Measurements from ENCODE around the gene NBAS. TPM values are rescaled to one million over a fixed set of nuclear protein-coding genes. Genes with fewer than 3 reads are reported as not detected.

Gene NBAS
- total and polyA plus RNA-seq, 9 of the 15 experiments (the other 6 are each of a cell fraction or from before 2014, with no cell fraction given): 15.3 to 94.4 (median 69.9) TPM

DNA sequence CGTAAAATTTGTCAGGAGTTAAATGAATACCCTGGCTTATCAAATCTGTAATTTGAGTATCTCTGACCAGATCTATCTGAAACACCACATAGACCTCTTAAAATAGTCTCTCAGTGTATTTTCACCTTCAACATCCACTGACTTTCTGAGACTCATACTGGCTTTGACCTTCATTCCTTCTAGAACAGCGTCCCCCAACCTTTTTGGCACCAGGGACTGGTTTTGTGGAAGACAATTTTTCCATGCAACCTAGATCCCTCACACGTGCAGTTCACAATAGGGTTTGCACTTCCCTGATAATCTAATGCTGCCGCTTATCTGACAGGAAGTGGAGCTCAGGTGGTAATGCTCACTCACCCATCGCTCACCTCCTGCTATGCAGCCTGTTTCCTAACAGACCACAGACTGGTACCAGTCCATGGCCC, 3.2 kb downstream of the NBAS start:
- Histone ChIP-seq H3K9me3 (replicated peaks; ENCODE audit: control insufficient read depth, insufficient read depth, low read depth, low read length) (no peaks in the 10 kb centered on the region), H3K4me2 (ENCODE audit: insufficient read depth, low read length) (peak overlapping the region; percentile 94), H3K27me3 (ENCODE audit: control insufficient read depth in 2 of 2, insufficient read depth in 2 of 2, low read length in 2 of 2) (no peaks in the 10 kb centered on the region), H3K9me1 (ENCODE audit: control insufficient read depth, insufficient read depth, low read length) (no peaks in the 10 kb centered on the region), H3K79me2 (ENCODE audit: control insufficient read depth, insufficient read depth, low read length) (peaks cover 92% of the 10 kb centered on the region), H3K9ac (ENCODE audit: insufficient read depth in 1 of 2, low read depth in 2 of 2, low read length in 2 of 2) (peak overlapping the region in 1 of 2 experiments; percentile 76; a peak in 2 of 4 replicates), H3K27ac (ENCODE audit: extremely low read depth, low read depth, low read length) (peak overlapping the region; percentile 95), H3K4me1 (replicated peaks in 1 of 2; ENCODE audit: control insufficient read depth in 2 of 2, insufficient read depth in 2 of 2, low read length in 2 of 2) (peaks cover 23 to 45% of the 10 kb centered on the region in 2 experiments), H2AFZ (ENCODE audit: low read depth, low read length) (no peak overlapping the region; the same call in 1 of the 2 replicates), H4K20me1 (replicated peaks; ENCODE audit: control insufficient read depth, insufficient read depth, low read length) (no peaks in the 10 kb centered on the region), H3K4me3 (no peak overlapping the region), H3K36me3 (ENCODE audit: control insufficient read depth, insufficient read depth, low read length) (peaks cover 38% of the 10 kb centered on the region; the same call in 2 of the 3 replicates)
- BruUV-seq (replicated peaks): no TSS peak
- POLR2A ChIA-PET: interaction anchor here (0.6 to 1.6 kb wide), 6 partner anchors 11 to 45 kb away, joined by 3 to 5 read pairs (median 4); no protein-coding TSS in a partner anchor
- peak in 1 of 4 experiments; percentile 86 for DNase-seq (ENCODE audit: extremely low read depth in 1 of 4, low spot score in 3 of 4)
- intact Hi-C loops (cut with micrococcal nuclease): no loop called here
- in situ Hi-C loops (cut with MboI): no loop called here
- FAIRE-seq: peak; percentile 70
- 1% methylated on average over 5 of the region's 5 CpGs for WGBS (ENCODE audit: insufficient coverage, low coverage, missing lambda C conversion rate)
- ATAC-seq: peak; percentile 3
- CTCF ChIA-PET (ENCODE audit: low intra/inter-chr PET ratio): no interaction called here
- TF ChIP-seq ZNF644 (tag; IDR thresholded peaks at IDR 0.05; ENCODE audit: low read depth): peak; percentile 81
- TF ChIP-seq, protein P1, sequence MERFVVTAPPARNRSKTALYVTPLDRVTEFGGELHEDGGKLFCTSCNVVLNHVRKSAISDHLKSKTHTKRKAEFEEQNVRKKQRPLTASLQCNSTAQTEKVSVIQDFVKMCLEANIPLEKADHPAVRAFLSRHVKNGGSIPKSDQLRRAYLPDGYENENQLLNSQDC (CRISPR knock-in tag; IDR thresholded peaks at IDR 0.05): no peak
- TF ChIP-seq, protein P2, sequence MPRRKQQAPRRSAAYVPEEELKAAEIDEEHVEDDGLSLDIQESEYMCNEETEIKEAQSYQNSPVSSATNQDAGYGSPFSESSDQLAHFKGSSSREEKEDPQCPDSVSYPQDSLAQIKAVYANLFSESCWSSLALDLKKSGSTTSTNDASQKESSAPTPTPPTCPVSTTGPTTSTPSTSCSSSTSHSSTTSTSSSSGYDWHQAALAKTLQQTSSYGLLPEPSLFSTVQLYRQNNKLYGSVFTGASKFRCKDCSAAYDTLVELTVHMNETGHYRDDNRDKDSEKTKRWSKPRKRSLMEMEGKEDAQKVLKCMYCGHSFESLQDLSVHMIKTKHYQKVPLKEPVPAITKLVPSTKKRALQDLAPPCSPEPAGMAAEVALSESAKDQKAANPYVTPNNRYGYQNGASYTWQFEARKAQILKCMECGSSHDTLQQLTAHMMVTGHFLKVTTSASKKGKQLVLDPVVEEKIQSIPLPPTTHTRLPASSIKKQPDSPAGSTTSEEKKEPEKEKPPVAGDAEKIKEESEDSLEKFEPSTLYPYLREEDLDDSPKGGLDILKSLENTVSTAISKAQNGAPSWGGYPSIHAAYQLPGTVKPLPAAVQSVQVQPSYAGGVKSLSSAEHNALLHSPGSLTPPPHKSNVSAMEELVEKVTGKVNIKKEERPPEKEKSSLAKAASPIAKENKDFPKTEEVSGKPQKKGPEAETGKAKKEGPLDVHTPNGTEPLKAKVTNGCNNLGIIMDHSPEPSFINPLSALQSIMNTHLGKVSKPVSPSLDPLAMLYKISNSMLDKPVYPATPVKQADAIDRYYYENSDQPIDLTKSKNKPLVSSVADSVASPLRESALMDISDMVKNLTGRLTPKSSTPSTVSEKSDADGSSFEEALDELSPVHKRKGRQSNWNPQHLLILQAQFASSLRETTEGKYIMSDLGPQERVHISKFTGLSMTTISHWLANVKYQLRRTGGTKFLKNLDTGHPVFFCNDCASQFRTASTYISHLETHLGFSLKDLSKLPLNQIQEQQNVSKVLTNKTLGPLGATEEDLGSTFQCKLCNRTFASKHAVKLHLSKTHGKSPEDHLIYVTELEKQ (CRISPR knock-in tag; IDR thresholded peaks at IDR 0.05): no peak
- no peak; the same call in 1 of the 2 replicates for TF ChIP-seq ZNF589 (CRISPR knock-in tag; IDR thresholded peaks at IDR 0.05; ENCODE audit: low read depth)
- TF ChIP-seq ZNF217 (CRISPR knock-in tag; IDR thresholded peaks at IDR 0.05): no peak
- TF ChIP-seq NFE2 (IDR thresholded peaks at IDR 0.05; ENCODE audit: low read depth): peak; percentile 74
- TF ChIP-seq, protein P3, sequence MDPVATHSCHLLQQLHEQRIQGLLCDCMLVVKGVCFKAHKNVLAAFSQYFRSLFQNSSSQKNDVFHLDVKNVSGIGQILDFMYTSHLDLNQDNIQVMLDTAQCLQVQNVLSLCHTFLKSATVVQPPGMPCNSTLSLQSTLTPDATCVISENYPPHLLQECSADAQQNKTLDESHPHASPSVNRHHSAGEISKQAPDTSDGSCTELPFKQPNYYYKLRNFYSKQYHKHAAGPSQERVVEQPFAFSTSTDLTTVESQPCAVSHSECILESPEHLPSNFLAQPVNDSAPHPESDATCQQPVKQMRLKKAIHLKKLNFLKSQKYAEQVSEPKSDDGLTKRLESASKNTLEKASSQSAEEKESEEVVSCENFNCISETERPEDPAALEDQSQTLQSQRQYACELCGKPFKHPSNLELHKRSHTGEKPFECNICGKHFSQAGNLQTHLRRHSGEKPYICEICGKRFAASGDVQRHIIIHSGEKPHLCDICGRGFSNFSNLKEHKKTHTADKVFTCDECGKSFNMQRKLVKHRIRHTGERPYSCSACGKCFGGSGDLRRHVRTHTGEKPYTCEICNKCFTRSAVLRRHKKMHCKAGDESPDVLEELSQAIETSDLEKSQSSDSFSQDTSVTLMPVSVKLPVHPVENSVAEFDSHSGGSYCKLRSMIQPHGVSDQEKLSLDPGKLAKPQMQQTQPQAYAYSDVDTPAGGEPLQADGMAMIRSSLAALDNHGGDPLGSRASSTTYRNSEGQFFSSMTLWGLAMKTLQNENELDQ (CRISPR knock-in tag; IDR thresholded peaks at IDR 0.05; ENCODE audit: borderline replicate concordance): no peak
- TF ChIP-seq, protein P4, sequence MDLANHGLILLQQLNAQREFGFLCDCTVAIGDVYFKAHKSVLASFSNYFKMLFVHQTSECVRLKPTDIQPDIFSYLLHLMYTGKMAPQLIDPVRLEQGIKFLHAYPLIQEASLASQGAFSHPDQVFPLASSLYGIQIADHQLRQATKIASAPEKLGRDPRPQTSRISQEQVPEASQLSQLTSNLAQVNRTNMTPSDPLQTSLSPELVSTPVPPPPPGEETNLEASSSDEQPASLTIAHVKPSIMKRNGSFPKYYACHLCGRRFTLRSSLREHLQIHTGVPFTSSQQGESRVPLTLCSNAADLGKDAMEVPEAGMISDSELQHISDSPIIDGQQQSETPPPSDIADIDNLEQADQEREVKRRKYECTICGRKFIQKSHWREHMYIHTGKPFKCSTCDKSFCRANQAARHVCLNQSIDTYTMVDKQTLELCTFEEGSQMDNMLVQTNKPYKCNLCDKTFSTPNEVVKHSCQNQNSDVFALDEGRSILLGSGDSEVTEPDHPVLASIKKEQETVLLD (IDR thresholded peaks at IDR 0.05): 0 out of 2 replicates have a peak, but pooled peaks have one; percentile 53
- TF ChIP-seq, protein P5, sequence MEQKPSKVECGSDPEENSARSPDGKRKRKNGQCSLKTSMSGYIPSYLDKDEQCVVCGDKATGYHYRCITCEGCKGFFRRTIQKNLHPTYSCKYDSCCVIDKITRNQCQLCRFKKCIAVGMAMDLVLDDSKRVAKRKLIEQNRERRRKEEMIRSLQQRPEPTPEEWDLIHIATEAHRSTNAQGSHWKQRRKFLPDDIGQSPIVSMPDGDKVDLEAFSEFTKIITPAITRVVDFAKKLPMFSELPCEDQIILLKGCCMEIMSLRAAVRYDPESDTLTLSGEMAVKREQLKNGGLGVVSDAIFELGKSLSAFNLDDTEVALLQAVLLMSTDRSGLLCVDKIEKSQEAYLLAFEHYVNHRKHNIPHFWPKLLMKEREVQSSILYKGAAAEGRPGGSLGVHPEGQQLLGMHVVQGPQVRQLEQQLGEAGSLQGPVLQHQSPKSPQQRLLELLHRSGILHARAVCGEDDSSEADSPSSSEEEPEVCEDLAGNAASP (IDR thresholded peaks at IDR 0.05): no peak
- TF ChIP-seq TAF9B (IDR thresholded peaks at IDR 0.05; ENCODE audit: partially characterized antibody): peak; percentile 19

Measured in K562 (cell line).